Osteoblast (primary cell): Measurements from ENCODE around the gene MAP2K3. TPM values are rescaled to one million over a fixed set of nuclear protein-coding genes. Genes with fewer than 3 reads are reported as not detected.

ENCODE experiments used
- DNase-seq: peaks from one replicate; pipeline ENCODE4 v3.0.0; 2011; ENCODE audit warnings: low spot score, mixed read lengths; ENCODE audit not compliant: insufficient read length; ENCODE audit errors: missing footprints
- H2AFZ ChIP-seq: 2 replicates; pipeline ENCODE4 v1.6.0; 2011; ENCODE audit warnings: mild to moderate bottlenecking, low read length
- H3K27ac ChIP-seq: 2 replicates; pipeline ENCODE4 v1.5.1; 2011; ENCODE audit warnings: mild to moderate bottlenecking, low read depth, low read length, moderate library complexity
- H3K27me3 ChIP-seq: 2 replicates; pipeline ENCODE4 v1.6.0; 2012; ENCODE audit warnings: mild to moderate bottlenecking, control low read depth, inconsistent platforms, low read length, moderate library complexity; ENCODE audit not compliant: insufficient read depth
- H3K36me3 ChIP-seq: 2 replicates; pipeline ENCODE4 v1.5.1; 2011; ENCODE audit warnings: mild to moderate bottlenecking, low read length, control low read depth, moderate library complexity; ENCODE audit not compliant: insufficient read depth
- H3K4me1 ChIP-seq: 2 replicates; pipeline ENCODE4 v1.5.1; 2011; ENCODE audit warnings: mild to moderate bottlenecking, low read length, control low read depth, moderate library complexity; ENCODE audit not compliant: insufficient read depth
- H3K4me2 ChIP-seq: 2 replicates; pipeline ENCODE4 v1.6.0; 2011; ENCODE audit warnings: mild to moderate bottlenecking, low read length; ENCODE audit not compliant: insufficient read depth
- H3K4me3 ChIP-seq: fragments of 200-600 bp; sonication (generic); 3 replicates; pipeline ENCODE4 v1.5.1; 2012; ENCODE audit warnings: mild to moderate bottlenecking, low read length, inconsistent platforms; ENCODE audit not compliant: insufficient read depth
- H3K79me2 ChIP-seq: 2 replicates; pipeline ENCODE4 v1.6.0; 2012; ENCODE audit warnings: mild to moderate bottlenecking, low read length, control low read depth, inconsistent platforms; ENCODE audit not compliant: insufficient read depth
- H3K9me3 ChIP-seq: 2 replicates; pipeline ENCODE4 v1.5.1; 2011; ENCODE audit warnings: low read depth, low read length, control low read depth
- H4K20me1 ChIP-seq: 2 replicates; pipeline ENCODE4 v1.6.0; 2012; ENCODE audit warnings: mild to moderate bottlenecking, low read length, control low read depth; ENCODE audit not compliant: insufficient read depth
- CTCF ChIP-seq: IDR thresholded peaks from 2 replicates; pipeline ENCODE4 v1.5.1; 2011; ENCODE audit warnings: mild to moderate bottlenecking, low read depth, low read length, moderate library complexity; ENCODE audit errors: extremely low read depth
- total RNA-seq: library from RNA; depleted of rRNA; stranded (reverse); fragments of >200 nt; gene quantifications from 2 replicates; pipeline ENCODE4 v1.2.3, GENCODE V29; 2012

Gene MAP2K3
- total RNA-seq, 1 donor = 27.5 TPM

- H3K36me3 ChIP-seq = peaks cover 56% of the 10 kb centered on the region
- H3K9me3 ChIP-seq = no peaks in the 10 kb centered on the region
- no peak overlapping the region for H2AFZ ChIP-seq
- H3K27me3 ChIP-seq = no peaks in the 10 kb centered on the region
- peak; percentile 87 for DNase-seq
- peaks cover 99% of the 10 kb centered on the region for H3K79me2 ChIP-seq
- peaks cover 5% of the 10 kb centered on the region for H3K4me1 ChIP-seq
- H4K20me1 ChIP-seq = peaks cover 91% of the 10 kb centered on the region
- no peak overlapping the region for H3K4me3 ChIP-seq
- H3K4me2 ChIP-seq = no peak overlapping the region
- no peak for TF ChIP-seq CTCF
- peak overlapping the region; percentile 48 for H3K27ac ChIP-seq
These were observed 11.8 kb downstream of the MAP2K3 start for GRCh38 chr17:21296097-21297025.

- H3K4me1 ChIP-seq = peaks cover 5% of the 10 kb centered on the region
- no peak overlapping the region for H3K4me3 ChIP-seq
- no peaks in the 10 kb centered on the region for H3K9me3 ChIP-seq
- no peak overlapping the region for H3K4me2 ChIP-seq
- peaks cover 88% of the 10 kb centered on the region for H4K20me1 ChIP-seq
- peaks cover 56% of the 10 kb centered on the region for H3K36me3 ChIP-seq
- peak overlapping the region; percentile 28 for H3K27ac ChIP-seq
- peaks cover 99% of the 10 kb centered on the region for H3K79me2 ChIP-seq
- no peak for TF ChIP-seq CTCF
- H2AFZ ChIP-seq = no peak overlapping the region
- no peaks in the 10 kb centered on the region for H3K27me3 ChIP-seq
- peak; percentile 82 for DNase-seq
These were observed 12.6 kb downstream of the MAP2K3 start for GRCh38 chr17:21297026-21297520.

GRCh38 chr17:21297597-21297996, 13.1 kb downstream of the MAP2K3 start:
- peaks cover 5% of the 10 kb centered on the region for H3K4me1 ChIP-seq
- peak overlapping the region; percentile 28 for H3K27ac ChIP-seq
- peaks cover 91% of the 10 kb centered on the region for H4K20me1 ChIP-seq
- no peak for TF ChIP-seq CTCF
- no peaks in the 10 kb centered on the region for H3K9me3 ChIP-seq
- no peak overlapping the region for H3K4me3 ChIP-seq
- no peak overlapping the region for H2AFZ ChIP-seq
- H3K36me3 ChIP-seq = peaks cover 58% of the 10 kb centered on the region
- DNase-seq = peak; percentile 88
- peaks cover 99% of the 10 kb centered on the region for H3K79me2 ChIP-seq
- no peak overlapping the region for H3K4me2 ChIP-seq
- no peaks in the 10 kb centered on the region for H3K27me3 ChIP-seq
